Hepatocyte (in vitro differentiated cells): ENCODE measurements around the gene SGMS1.

Source experiments
- EZH2 ChIP-seq: fragments of 200-600 bp; sonication (generic); IDR thresholded peaks from 2 replicates; pipeline ENCODE4 v1.6.1; 2016; ENCODE audit warnings: antibody characterized with exemption, mild to moderate bottlenecking, borderline replicate concordance
- EZH2phosphoT487 ChIP-seq: fragments of 200-600 bp; sonication (generic); IDR thresholded peaks from one replicate; pipeline ENCODE4 v1.6.1; 2018; ENCODE audit warnings: antibody characterized with exemption, mild to moderate bottlenecking, low read depth, moderate library complexity; ENCODE audit not compliant: unreplicated experiment, severe bottlenecking
- TF ChIP-seq, protein P1 (sequence below): fragments of 200-600 bp; sonication (generic); IDR thresholded peaks from 2 replicates; pipeline ENCODE4 v1.5.1; 2016; ENCODE audit warnings: antibody characterized with exemption, mild to moderate bottlenecking; ENCODE audit not compliant: poor library complexity

DNA sequence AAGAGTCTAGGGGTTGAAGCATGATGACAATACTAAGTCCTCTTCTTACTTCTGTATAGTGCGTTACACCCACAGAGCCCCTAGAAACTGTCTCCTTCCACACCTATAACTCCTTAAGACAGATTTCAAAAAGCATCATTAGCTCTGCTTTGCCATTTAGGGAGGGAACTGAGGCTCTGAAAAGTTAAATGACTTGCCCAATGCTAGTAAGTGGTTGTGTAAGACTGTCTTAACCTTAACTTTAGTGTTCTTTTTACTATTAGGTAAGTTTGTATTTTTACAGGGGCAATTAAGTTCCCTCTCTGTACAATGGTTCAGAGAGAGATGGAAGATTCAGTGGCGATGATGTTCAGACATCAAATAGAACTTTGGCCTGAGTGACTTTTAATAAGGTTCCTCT, 299.7 kb downstream of the SGMS1 start:
- TF ChIP-seq, protein P1, sequence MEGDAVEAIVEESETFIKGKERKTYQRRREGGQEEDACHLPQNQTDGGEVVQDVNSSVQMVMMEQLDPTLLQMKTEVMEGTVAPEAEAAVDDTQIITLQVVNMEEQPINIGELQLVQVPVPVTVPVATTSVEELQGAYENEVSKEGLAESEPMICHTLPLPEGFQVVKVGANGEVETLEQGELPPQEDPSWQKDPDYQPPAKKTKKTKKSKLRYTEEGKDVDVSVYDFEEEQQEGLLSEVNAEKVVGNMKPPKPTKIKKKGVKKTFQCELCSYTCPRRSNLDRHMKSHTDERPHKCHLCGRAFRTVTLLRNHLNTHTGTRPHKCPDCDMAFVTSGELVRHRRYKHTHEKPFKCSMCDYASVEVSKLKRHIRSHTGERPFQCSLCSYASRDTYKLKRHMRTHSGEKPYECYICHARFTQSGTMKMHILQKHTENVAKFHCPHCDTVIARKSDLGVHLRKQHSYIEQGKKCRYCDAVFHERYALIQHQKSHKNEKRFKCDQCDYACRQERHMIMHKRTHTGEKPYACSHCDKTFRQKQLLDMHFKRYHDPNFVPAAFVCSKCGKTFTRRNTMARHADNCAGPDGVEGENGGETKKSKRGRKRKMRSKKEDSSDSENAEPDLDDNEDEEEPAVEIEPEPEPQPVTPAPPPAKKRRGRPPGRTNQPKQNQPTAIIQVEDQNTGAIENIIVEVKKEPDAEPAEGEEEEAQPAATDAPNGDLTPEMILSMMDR, result no peak
- TF ChIP-seq EZH2, result no peak
- TF ChIP-seq EZH2phosphoT487, result no peak
